Fibroblast of skin of right biceps (primary cell): ENCODE results near the gene SEMA5B.

Experiments used
- DNase-seq: peaks from one replicate; pipeline ENCODE4 v3.0.0-alpha.2; 2013

SEMA5B gene

DNA sequence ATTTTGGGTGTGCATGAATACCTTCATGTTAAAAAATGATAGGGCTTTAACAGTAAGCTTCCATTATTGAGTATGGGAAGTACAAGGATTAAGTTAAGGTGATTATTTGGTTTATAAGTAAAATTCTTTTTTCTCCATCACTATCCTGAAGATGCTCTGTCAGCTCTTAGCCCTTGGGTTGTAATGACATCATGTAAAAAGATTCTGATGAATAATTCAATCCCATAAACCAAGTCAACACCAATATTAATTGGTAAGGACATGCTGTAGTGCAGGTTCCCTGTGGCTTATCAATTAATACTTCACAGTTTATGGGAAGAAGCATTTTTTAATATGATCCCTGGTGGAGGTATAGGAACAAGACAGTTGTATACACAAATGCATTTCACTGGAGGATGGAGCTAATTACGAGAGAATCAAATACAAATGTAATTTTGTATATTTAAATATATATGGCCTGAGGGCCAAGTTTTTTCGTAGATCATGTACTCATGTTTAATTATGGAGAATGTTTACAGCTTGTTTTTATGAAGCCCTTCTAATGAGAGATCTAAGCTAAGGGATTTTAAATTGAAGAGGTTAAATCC lies 145.1 kb downstream of the SEMA5B start:
- DNase-seq: no peak

DNA sequence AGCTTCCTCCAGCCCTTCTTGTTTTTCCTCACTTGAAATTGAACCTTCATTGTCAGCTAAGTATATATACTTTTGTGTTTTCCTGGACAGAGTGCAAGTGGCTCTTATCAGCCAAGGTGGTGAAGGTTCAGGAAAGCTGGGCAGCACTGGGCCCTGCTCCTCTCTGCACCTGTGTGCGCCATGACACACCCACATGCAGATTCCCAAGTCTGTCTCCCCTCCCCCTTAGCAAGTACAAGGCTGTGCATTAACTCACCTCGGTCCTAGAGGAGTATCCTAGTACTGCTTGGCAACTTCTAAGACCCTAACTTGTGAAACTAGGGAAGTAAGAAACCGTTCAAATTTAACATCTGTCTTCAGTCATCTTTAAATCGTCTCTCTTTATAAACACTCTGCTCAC lies 146.9 kb downstream of the SEMA5B start:
- DNase-seq: no peak

DNA sequence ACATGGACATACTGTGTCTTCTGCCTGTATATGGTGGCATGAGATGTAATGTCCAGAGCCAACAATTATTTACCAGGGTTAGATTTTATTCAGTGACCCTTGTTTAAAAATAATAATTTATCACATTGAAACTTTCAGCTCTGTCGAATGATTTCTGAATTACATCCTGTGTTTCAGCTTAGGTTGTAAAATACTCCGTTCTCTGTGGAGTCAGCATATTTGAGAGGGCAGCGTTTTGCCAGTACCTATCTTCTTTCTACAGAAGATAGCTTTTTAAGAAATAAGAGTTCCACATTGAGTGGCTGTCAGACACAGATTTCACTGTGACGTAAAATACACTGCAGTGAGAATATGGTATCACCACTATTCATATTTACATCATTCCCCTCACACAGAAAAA lies 147.4 kb downstream of the SEMA5B start:
- no peak for DNase-seq

DNA sequence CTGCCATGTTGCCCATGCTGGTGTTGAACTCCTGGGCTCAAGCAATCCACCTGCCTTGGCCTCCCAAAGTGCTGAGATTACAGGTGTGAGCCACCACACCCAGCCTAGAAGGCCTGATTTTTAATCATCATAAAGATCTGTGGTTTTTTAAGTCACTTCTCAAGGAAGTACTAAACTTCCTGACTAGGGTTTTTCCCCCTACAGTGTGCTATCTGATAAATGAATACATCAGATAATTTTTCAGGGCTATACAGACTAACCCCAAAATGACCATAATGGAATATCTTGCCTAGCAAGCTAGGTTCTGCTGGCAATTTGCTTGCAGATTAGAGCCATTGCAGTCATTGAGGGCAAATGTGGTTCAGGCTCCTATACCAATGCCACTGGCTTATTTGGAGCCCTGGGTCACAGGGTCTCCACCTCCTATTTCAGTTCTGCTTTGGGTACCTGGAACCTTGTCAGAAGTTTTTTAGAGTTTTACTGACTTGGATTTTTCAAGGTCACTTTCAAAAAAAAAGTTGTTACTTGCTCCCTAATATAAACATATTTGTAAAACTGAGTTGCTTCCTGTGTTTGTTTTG lies 151.9 kb downstream of the SEMA5B start:
- DNase-seq: no peak

DNA sequence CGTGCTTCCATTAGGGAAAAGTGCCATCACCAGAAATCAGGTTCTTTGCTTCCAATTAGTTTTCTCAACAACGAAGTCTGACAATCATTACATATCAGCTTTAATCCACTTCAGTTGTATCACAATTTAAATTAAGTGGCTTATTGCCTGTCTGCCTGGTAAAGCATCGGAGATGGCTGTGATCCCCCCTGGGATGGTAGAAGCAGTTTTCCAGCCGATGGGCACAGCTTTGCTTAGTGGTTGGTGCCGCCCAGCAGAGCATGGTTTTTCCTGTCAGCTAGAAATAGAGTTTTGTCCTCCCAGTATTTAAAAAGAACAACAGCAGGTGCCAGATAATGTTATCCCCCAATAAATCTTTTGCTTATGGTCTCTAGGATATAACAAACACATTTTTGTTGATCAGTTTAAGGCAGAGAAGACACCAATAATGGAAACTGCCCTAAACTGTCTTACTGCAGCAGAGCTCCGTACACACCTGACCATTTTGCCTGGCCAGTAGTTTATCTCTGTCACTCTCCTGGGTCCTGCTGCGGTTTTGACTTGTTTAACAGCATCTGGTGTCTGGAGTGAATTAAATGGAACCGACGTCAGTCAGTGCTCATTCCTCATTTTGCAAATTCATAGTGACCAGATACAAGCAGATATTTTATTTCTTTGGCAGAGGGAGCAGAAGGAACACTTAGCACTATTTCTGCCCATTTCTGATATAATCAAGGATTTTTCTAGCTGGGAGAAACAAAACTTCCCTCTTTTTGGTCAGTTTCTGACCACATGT lies 153.6 kb downstream of the SEMA5B start:
- no peak for DNase-seq

DNA sequence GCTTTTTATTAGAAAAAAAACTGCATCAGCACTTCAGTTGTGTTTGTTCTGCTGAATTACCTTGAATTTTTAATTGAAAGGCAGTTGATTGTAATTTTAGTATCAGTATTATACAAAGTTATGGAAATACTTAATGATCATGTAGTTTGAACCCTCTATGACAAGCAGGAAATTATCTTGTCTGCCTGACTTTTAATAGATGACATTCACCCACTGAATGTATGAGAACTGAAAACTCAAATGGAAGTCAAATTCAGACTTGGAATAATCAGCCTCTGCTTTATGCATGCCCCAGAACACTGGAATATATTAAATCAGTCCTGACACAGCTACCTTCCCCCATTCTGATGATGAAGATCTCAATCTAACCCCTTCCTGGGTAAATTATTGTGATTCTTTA lies 159.2 kb downstream of the SEMA5B start:
- DNase-seq: no peak

DNA sequence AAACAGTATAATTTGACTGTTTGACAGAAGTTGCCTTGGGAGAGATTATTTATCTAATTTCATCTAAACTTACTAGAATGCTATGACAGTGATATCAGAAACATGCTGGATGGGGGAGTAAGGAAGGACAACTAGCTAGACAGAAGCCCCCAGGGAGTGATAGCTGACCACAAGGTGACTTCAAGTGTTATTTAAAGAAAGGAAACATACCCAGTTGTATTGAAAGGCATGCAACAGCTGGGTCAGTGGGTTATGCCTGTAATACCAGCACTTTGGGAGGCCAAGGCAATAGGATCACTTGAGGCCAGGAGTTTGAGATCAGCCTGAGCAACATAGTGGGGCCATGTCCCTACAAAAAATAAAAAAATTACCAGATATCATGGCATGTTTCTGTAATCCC lies 163.1 kb downstream of the SEMA5B start:
- DNase-seq: no peak

DNA sequence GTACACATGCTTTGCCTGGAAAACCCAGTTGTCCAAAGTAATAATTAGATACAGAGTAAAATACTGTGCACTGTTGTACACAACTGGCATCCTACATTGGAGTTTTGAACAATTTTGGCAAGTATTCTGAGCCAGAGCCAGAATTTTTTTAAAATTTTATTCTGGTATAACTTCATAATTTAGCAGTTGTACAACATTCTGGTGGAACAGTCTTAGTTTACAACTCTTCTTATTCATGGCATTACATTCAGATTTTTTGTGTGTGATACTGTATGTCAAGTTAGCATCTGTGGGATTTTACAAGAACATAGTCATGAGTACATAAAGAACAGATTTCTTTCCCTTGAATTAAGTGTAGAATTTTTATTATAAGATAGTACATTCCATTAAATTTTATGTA lies 165.2 kb downstream of the SEMA5B start:
- no peak for DNase-seq
